Prostate gland (tissue), 2 donors: ENCODE data around the gene DOCK11. TPM values are rescaled to one million over a fixed set of nuclear protein-coding genes. Genes with fewer than 3 reads are reported as not detected.

Experiments
- DNase-seq: peaks from one replicate; pipeline ENCODE4 v3.0.0-alpha.2; 2019; ENCODE audit warnings: low spot score
- H3K27ac ChIP-seq, 2 donors: fragments of 200-600 bp; sonication (generic); 2 replicates each; pipeline ENCODE4 v1.5.1; 2017 to 2019
- H3K27me3 ChIP-seq: fragments of 200-600 bp; sonication (generic); replicated peaks from 2 replicates; pipeline ENCODE4 v1.5.1; 2019; ENCODE audit not compliant: insufficient read depth
- H3K36me3 ChIP-seq, 2 donors: fragments of 200-600 bp; sonication (generic); 1 replicate in 1 of 2; 2 replicates in 1 of 2; pipeline versions ENCODE4 v1.5.1 to v1.8.1; 2017 to 2019
- H3K4me1 ChIP-seq: fragments of 200-600 bp; sonication (generic); replicated peaks from 2 replicates; pipeline ENCODE4 v1.5.1; 2019
- H3K4me3 ChIP-seq, 2 donors: fragments of 200-600 bp; sonication (generic); 2 replicates each; pipeline ENCODE4 v1.5.1; 2017 to 2019
- H3K9me3 ChIP-seq: fragments of 200-600 bp; sonication (generic); 2 replicates; pipeline ENCODE4 v1.5.1; 2017
- POLR2A ChIP-seq: fragments of 450-650 bp; IDR thresholded peaks from one replicate; pipeline ENCODE4 v1.6.1; 2016; ENCODE audit warnings: antibody characterized with exemption, mild to moderate bottlenecking
- POLR2AphosphoS5 ChIP-seq: sonication (generic); formaldehyde crosslinking; IDR thresholded peaks from one replicate; pipeline ENCODE4 v1.6.1; 2017; ENCODE audit warnings: antibody characterized with exemption
- WGBS: methylation state at CpG from one replicate; pipeline ENCODE4 v1.1.5; 2018; 5-methylcytosine and 5-hydroxymethylcytosine counted together
- intact Hi-C: fragments of 100-400 bp; cut with DNase I; formaldehyde crosslinking; loops from one replicate; pipeline ENCODE4 v1.14.2; 2022
- total RNA-seq, 2 donors: library from RNA; depleted of rRNA; stranded (reverse); fragments of >200 nt; gene quantifications; one replicate each; pipeline ENCODE4 v1.1.0, GENCODE V29; 2016
- TF ChIP-seq, protein P1 (sequence below), 4 experiments: fragments of 200-600 bp in 2 of 4; fragments of 450-650 bp in 2 of 4; sonication (generic) in 2 of 4; IDR thresholded peaks; 1 replicate in 3 of 4; 2 replicates in 1 of 4; pipeline ENCODE4 v1.5.1; 2016 to 2019; ENCODE audit warnings: antibody characterized with exemption in 4 of 4, mild to moderate bottlenecking in 2 of 4, moderate library complexity in 2 of 4

DOCK11 gene
- total RNA-seq, 2 donors from 2014 or later, result 2.6 to 4.7 TPM

DNA sequence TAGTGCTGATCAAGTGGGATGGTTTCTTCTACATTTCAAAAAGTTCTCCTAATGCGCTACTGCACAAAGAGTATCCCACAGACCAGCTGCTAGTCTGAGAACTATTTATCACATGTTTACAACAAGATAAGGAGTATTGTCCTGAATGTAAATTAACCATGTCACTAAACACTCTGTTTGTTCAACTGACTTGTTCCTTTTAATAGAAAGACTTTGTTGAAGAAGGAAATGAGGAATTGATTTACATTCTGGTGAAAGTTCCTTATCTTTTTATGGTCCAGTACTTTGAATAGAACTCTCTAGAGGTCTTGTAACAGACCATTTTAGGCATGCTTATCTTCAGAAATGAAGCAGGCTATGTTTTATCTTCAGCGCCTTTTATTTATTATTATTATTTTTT lies 164.5 kb downstream of the DOCK11 start:
- H3K27me3 ChIP-seq, result no peaks in the 10 kb centered on the region
- no peaks in the 10 kb centered on the region for H3K4me1 ChIP-seq
- no peak overlapping the region for H3K4me3 ChIP-seq
- WGBS, result 92% methylated on average over 2 of the region's 2 CpGs
- no peak overlapping the region for H3K27ac ChIP-seq
- no peaks in the 10 kb centered on the region for H3K9me3 ChIP-seq
- TF ChIP-seq POLR2A (no peak), POLR2AphosphoS5 (no peak)
- TF ChIP-seq, protein P1, sequence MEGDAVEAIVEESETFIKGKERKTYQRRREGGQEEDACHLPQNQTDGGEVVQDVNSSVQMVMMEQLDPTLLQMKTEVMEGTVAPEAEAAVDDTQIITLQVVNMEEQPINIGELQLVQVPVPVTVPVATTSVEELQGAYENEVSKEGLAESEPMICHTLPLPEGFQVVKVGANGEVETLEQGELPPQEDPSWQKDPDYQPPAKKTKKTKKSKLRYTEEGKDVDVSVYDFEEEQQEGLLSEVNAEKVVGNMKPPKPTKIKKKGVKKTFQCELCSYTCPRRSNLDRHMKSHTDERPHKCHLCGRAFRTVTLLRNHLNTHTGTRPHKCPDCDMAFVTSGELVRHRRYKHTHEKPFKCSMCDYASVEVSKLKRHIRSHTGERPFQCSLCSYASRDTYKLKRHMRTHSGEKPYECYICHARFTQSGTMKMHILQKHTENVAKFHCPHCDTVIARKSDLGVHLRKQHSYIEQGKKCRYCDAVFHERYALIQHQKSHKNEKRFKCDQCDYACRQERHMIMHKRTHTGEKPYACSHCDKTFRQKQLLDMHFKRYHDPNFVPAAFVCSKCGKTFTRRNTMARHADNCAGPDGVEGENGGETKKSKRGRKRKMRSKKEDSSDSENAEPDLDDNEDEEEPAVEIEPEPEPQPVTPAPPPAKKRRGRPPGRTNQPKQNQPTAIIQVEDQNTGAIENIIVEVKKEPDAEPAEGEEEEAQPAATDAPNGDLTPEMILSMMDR (IDR thresholded peaks at IDR 0.05), result no peak
- no peak for DNase-seq
- no peaks in the 10 kb centered on the region for H3K36me3 ChIP-seq
- intact Hi-C loops, result no loop called here

DNA sequence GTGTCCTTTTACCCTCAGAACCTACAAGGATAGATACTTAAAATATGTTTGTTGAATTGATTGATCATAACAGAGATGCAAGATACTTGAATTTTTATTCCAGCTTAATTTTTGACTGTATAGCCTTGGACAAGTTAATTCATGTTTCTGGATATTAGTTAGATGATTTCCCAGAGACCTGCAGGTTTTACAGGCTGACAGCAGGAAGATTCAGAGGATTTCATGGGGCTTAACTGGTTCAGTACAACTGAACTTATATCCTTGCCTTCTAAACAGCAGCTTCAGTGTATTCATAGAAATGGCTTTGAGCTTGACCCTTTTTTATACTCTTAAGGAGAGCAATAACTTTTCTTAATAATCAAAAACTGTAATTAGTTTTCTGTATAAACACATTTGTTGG lies 169.6 kb downstream of the DOCK11 start:
- Histone ChIP-seq H3K27me3 (no peaks in the 10 kb centered on the region), H3K4me1 (no peaks in the 10 kb centered on the region), H3K9me3 (no peaks in the 10 kb centered on the region), H3K27ac (no peak overlapping the region), H3K36me3 (no peaks in the 10 kb centered on the region), H3K4me3 (no peak overlapping the region)
- intact Hi-C loops, result no loop called here
- TF ChIP-seq, protein P1 (IDR thresholded peaks at IDR 0.05), result no peak
- TF ChIP-seq POLR2A, result no peak
- DNase-seq, result no peak

DNA sequence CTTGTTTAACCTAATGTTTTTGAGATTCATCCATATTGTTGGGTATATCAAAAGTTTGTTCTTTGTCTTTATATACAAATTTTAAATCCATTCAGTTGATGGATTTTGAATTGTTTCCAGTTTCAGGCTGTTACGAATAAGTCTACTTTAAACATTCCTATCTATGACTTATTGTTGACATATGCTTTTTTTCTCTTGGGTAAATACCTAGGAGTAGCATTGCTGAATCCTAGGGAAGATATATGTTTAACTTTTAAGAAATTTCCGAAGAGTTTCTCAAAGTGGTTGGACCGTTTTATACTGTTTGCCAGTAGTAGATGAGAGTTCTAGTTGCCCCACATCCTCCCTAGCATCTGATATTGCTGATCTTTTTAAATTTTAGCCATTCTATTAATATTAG lies 170.9 kb downstream of the DOCK11 start:
- Histone ChIP-seq H3K4me1 (no peaks in the 10 kb centered on the region), H3K27ac (no peak overlapping the region), H3K27me3 (no peaks in the 10 kb centered on the region), H3K4me3 (no peak overlapping the region), H3K9me3 (no peaks in the 10 kb centered on the region), H3K36me3 (no peaks in the 10 kb centered on the region)
- intact Hi-C loops, result no loop called here
- no peak for DNase-seq
- TF ChIP-seq POLR2AphosphoS5, result no peak
- TF ChIP-seq, protein P1 (IDR thresholded peaks at IDR 0.05), result no peak
- no peak for TF ChIP-seq POLR2A
- WGBS, result 53% methylated on average over 3 of the region's 3 CpGs

DNA sequence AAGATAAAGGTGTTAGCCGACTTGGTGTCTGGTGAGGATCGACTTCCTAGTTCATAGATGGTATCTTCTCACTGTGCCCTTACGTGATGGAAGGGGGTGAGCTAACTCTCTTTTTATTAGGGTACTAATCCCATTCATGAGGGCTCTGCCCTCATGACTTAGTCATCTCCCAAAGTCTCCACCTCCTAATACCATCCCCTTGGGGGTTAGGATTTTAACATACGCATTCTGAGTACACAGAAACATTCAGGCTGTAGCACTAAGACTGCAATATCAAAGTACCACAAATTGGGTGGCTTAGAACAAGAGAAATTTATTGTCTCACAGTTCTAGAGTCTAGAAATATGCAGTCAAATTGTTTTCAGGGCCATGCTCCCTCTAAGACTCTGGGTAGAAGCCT lies 173.8 kb downstream of the DOCK11 start:
- WGBS, result 92% methylated on average over 4 of the region's 4 CpGs
- no peaks in the 10 kb centered on the region for H3K9me3 ChIP-seq
- intact Hi-C loops, result no loop called here

DNA sequence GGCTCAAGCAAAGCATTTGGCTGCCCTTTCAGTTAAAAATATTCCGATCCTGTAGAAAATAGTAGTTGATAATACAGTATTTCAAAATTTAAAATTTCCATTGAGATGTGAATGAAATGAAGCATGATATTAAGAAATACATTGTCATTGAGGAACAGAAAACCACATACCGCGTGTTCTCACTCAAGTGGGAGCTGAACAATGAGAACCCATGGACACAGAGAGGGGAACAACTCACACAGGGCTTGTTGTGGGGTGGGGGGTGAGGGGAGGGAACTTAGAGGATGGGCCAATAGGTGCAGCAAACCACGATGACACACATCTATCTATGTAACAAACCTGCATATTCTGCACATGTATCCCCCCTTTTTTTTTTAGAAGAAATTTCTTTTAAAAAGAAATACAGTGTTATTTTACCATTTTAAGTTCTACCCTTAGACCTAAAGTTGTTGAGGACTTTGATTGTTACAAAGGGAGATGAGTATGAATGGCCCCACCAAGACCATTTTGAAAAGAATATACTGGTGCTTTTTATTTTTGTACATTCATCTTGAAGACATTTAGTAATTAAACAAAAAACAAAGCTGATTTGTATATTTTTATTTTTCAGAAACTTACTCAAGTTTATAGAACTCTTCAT lies 179.8 kb downstream of the DOCK11 start:
- no peaks in the 10 kb centered on the region for H3K36me3 ChIP-seq
- H3K27me3 ChIP-seq, result no peaks in the 10 kb centered on the region
- DNase-seq, result no peak
- no peak overlapping the region for H3K27ac ChIP-seq
- no peaks in the 10 kb centered on the region for H3K4me1 ChIP-seq
- intact Hi-C loops, result no loop called here
- H3K4me3 ChIP-seq, result no peak overlapping the region
- TF ChIP-seq POLR2A (no peak), POLR2AphosphoS5 (no peak)
- TF ChIP-seq, protein P1 (IDR thresholded peaks at IDR 0.05), result no peak
- 91% methylated on average over 4 of the region's 4 CpGs for WGBS
- H3K9me3 ChIP-seq, result no peaks in the 10 kb centered on the region

More for the DNA sequence above, 173.8 kb downstream of the DOCK11 start:
- no peak overlapping the region for H3K4me3 ChIP-seq
- TF ChIP-seq POLR2A, result no peak
- no peak for TF ChIP-seq POLR2AphosphoS5
- TF ChIP-seq, protein P1 (IDR thresholded peaks at IDR 0.05), result no peak
- no peak overlapping the region for H3K27ac ChIP-seq
- H3K27me3 ChIP-seq, result no peaks in the 10 kb centered on the region
- no peaks in the 10 kb centered on the region for H3K4me1 ChIP-seq
- no peaks in the 10 kb centered on the region for H3K36me3 ChIP-seq
- DNase-seq, result no peak
